GM19193 (cell line): Measurements from ENCODE around the gene MARCHF11.

ENCODE experiments used
- POLR2A ChIP-seq: IDR thresholded peaks from 4 replicates; pipeline ENCODE4 v1.6.1; 2011; ENCODE audit not compliant: insufficient read depth, insufficient read length; ENCODE audit errors: extremely low read depth

The MARCHF11 gene

DNA sequence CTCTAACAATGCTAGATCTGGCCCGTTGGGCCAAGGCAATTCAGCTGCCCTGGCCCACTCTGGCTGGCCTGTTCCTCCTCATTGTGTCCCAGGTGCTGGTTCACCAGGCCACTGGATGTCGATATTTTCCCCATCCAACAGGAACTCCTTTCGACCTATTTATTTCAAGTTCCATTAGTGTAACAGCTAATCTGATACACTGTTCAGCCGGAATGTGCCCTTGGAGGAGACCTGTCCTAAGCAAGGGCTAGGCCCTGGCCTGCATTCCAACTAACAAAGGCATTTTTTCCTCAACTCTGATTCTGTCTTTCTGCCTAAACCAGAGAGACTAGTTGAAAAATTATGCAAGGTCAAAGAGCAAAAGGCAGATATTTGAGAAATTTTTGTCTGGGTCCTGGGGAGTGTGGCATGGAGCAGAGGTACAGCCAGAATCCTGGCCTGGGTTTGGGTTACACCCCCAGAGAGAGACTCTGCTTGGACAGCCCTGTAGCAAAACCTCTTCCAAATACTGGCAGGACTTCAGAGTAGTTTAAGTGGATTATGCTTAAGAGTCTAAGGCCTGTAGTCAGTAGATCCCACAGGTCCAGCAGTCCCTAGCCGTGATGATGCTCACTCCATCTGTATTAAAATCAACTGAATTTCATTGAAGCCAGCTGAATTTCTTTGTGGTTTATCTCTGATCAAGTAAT, 36.1 kb downstream of the MARCHF11 start:
- TF ChIP-seq POLR2A, result no peak

DNA sequence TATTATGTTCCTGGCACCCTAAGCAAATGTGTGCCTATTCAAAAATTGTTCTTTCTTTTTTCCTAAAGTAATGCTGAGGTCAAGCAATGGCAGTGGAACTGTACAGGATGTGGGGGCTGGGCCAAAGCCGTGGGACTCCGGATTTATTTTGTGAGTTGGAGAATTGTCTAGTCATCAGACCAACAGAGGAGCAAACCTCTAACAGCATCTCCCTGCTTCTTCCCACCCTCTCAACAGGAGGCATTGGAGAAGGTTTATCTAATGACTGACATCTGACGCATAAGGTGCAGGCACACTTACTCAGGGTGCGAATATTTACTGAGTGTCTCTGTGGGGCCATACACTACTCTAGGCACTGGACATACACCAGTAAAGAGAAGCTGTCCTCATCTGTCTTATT, 38.6 kb downstream of the MARCHF11 start:
- no peak for TF ChIP-seq POLR2A

DNA sequence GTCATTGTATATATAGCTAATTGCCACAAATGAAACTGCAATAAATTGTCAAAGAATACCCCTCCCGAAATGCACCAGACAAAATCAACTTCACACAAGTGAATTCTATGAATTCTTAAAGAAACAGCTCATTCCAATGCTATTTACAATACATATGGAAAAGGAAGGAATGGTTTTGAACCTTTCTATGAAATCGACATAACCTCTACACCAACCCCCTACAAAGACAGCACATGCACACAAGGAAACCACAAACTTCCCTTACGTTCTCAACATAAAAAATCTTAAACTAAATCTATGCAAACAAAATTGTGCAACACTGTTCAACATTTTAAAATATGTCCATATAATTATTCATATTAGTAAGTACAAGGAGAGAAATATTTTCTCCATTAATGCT, 39.2 kb downstream of the MARCHF11 start:
- no peak for TF ChIP-seq POLR2A

DNA sequence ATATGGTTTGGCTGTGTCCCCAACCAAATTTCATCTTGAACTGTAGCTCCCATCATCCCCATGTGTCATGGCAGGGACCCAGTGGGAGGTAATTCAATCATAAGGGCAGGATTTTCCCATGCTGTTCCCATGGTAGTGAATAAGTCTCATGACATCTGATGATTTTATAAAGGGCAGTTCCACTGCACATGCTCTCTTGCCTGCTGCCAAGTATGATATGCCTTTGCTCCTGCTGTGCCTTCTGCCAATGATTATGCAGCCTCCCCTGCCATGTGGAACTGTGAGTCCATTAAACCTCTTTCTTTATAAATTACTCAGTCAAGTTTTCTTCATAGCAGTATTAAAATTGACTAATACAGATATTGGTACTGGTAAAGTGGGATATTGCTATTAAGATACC, 42.4 kb downstream of the MARCHF11 start:
- TF ChIP-seq POLR2A, result no peak

DNA sequence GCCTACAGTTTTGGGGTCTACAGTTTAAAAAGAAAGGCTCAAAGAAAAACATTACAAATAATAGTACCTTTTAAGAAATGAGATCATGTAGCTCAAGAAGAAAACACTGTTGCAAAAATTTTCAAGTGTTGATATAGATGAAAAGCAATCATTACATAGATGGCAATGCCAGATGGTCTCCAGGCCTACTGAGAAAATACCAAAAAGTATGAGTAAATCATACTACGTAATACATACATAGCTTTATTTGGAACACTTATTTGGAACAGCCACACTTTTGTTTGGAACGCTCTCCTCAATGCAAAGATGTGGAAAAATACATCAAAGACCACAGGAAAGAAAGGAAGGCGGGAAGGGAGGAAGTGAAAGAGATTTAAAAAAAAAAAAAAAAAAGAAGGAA, 44.1 kb downstream of the MARCHF11 start:
- no peak for TF ChIP-seq POLR2A

DNA sequence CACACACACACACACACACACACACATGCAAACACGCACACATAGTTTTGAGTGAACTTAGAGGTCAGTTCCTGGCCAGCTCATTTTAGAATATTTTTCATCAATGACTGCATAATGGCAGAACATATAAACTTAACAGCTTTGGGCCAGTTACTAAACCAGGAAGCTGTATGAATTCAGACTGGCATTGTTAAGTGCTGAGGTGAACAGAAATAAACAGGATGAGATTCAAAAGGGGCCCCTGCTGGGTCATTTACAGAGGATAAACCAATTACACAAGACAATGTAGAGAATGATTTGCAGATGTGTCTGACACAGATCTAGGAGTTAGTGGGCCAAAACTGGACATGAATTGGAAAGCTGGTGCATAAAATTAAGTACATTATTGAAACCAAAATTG, 44.6 kb downstream of the MARCHF11 start:
- no peak for TF ChIP-seq POLR2A

- TF ChIP-seq POLR2A, result no peak
Observed at GRCh38 chr5:16134204-16134603, 45.4 kb downstream of the MARCHF11 start.

GRCh38 chr5:16131878-16132277, 47.7 kb downstream of the MARCHF11 start:
- no peak for TF ChIP-seq POLR2A

DNA sequence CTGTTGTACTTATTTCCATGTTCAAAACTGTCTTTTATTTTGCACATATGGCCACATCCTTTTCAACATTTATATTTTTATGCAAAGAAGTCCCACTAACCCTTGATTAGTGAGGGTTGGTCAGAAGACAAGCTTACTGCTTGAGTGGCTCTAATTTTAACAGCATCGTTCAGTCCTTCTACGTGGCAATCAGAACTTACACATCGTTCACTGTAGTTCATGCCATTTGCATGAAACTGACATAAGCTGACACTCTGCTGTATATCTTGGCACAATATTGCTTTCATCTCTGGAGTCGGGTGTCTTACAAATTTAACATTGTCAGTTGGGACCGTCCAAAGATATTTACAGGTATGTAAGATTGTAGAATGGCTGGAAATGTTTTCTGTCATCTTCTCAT, 50.6 kb downstream of the MARCHF11 start:
- TF ChIP-seq POLR2A, result no peak

GRCh38 chr5:16127865-16128544, 51.6 kb downstream of the MARCHF11 start:
- TF ChIP-seq POLR2A, result no peak

GRCh38 chr5:16120579-16120978, 59.0 kb downstream of the MARCHF11 start:
- TF ChIP-seq POLR2A, result no peak

GRCh38 chr5:16119790-16120189, 59.8 kb downstream of the MARCHF11 start:
- TF ChIP-seq POLR2A, result no peak

DNA sequence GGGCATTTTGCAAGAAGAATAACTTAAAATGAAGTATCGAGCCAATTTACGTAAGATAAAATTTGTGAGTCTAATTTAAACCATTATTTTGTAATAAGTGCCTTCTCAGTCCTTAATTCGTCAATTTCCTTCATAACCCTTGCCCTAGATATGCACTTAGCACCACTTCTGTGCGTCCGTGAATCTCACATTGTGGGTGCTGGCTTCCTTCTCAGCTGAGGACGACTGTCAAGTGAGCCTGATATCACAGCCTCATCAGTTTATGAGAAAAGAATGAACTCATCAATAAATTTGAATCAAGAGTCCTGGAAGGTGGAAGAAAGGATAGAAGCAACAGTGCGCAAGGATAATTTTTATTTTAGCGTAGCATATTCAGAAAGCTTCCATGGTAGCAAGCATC, 64.5 kb downstream of the MARCHF11 start:
- no peak for TF ChIP-seq POLR2A

- no peak for TF ChIP-seq POLR2A
Observed at GRCh38 chr5:16108418-16108817, 71.2 kb downstream of the MARCHF11 start.

- no peak for TF ChIP-seq POLR2A
Observed at GRCh38 chr5:16104961-16105360, 74.6 kb downstream of the MARCHF11 start.

GRCh38 chr5:16095612-16096011, 84.0 kb downstream of the MARCHF11 start:
- TF ChIP-seq POLR2A, result no peak
